GM21528 (cell line): ENCODE measurements around the gene SASH1.

Source experiments
- ATAC-seq: cut with Tn5 transposase; IDR thresholded peaks from one replicate; pipeline ENCODE4 v1.9.1; 2021; ENCODE audit warnings: mild to moderate bottlenecking, moderate library complexity; ENCODE audit not compliant: unreplicated experiment, low FRiP score

The SASH1 gene

GRCh38 chr6:148396926-148397325 is 54.3 kb downstream of the SASH1 start:
- ATAC-seq = no peak

- ATAC-seq = no peak
These were observed 55.6 kb downstream of the SASH1 start for GRCh38 chr6:148398244-148398643.

- no peak for ATAC-seq
These were observed 56.0 kb downstream of the SASH1 start for GRCh38 chr6:148398678-148399077.

- no peak for ATAC-seq
These were observed 58.9 kb downstream of the SASH1 start for GRCh38 chr6:148401571-148401970.

GRCh38 chr6:148404456-148405054 is 61.9 kb downstream of the SASH1 start:
- ATAC-seq = no peak

GRCh38 chr6:148405894-148406293 is 63.3 kb downstream of the SASH1 start:
- ATAC-seq = no peak

GRCh38 chr6:148406579-148407371 is 64.1 kb downstream of the SASH1 start:
- ATAC-seq = no peak

GRCh38 chr6:148407372-148407771 is 64.7 kb downstream of the SASH1 start:
- ATAC-seq = no peak

GRCh38 chr6:148413321-148414091 is 70.9 kb downstream of the SASH1 start:
- ATAC-seq = no peak

GRCh38 chr6:148414092-148414489 is 71.5 kb downstream of the SASH1 start:
- ATAC-seq = no peak

- no peak for ATAC-seq
These were observed 72.2 kb downstream of the SASH1 start for GRCh38 chr6:148414836-148415235.

- no peak for ATAC-seq
These were observed 73.0 kb downstream of the SASH1 start for GRCh38 chr6:148415511-148416260.

GRCh38 chr6:148416330-148416965 is 73.8 kb downstream of the SASH1 start:
- ATAC-seq = no peak

- no peak for ATAC-seq
These were observed 74.4 kb downstream of the SASH1 start for GRCh38 chr6:148417045-148417444.

GRCh38 chr6:148419430-148419829 is 76.8 kb downstream of the SASH1 start:
- no peak for ATAC-seq

- no peak for ATAC-seq
These were observed 79.4 kb downstream of the SASH1 start for GRCh38 chr6:148422085-148422484.

GRCh38 chr6:148423133-148423532 is 80.5 kb downstream of the SASH1 start:
- ATAC-seq = no peak

- no peak for ATAC-seq
These were observed 81.1 kb downstream of the SASH1 start for GRCh38 chr6:148423601-148424270.

- no peak for ATAC-seq
These were observed 82.8 kb downstream of the SASH1 start for GRCh38 chr6:148425443-148425842.
